Mucosa of descending colon (tissue), 3 donors: ENCODE results near the gene ADCY7. TPM values are rescaled to one million over a fixed set of nuclear protein-coding genes. Genes with fewer than 3 reads are reported as not detected.

Experiments
- ATAC-seq: fragments of 200-7000 bp; cut with Tn5 transposase; one replicate; pipeline ENCODE4 v1.9.1; 2020; ENCODE audit warnings: mild to moderate bottlenecking, moderate library complexity
- DNase-seq, 3 donors: peaks; one replicate each; pipeline ENCODE4 v3.0.0-alpha.2; 2020
- H3K36me3 ChIP-seq: fragments of 200-600 bp; one replicate; pipeline ENCODE4 v1.8.0; 2021; ENCODE audit warnings: low read depth, mild to moderate bottlenecking
- H3K4me1 ChIP-seq: fragments of 200-600 bp; one replicate; pipeline ENCODE4 v1.8.0; 2021; ENCODE audit warnings: low read depth, mild to moderate bottlenecking
- H3K4me3 ChIP-seq: fragments of 200-600 bp; one replicate; pipeline ENCODE4 v1.8.0; 2021; ENCODE audit warnings: mild to moderate bottlenecking
- H3K9me3 ChIP-seq: fragments of 200-600 bp; one replicate; pipeline ENCODE4 v1.8.0; 2021; ENCODE audit warnings: mild to moderate bottlenecking
- CTCF ChIP-seq: fragments of 200-600 bp; IDR thresholded peaks from one replicate; pipeline ENCODE4 v1.8.0; 2022; ENCODE audit warnings: antibody characterized with exemption, mild to moderate bottlenecking
- intact Hi-C, 2 donors: fragments of 100-400 bp; cut with DNase I in 1 of 2; cut with micrococcal nuclease in 1 of 2; formaldehyde crosslinking; loops; one replicate each; pipeline versions ENCODE4 v1.11.0 to v1.11.1; 2022; cut with DNase I, micrococcal nuclease
- total RNA-seq, 3 donors: library from RNA; stranded (reverse); fragmentation: NEBNext Ultra II Directional in 2 of 3; extraction: Animal tissue kit (Norgen Biotek cat#: 25700) in 2 of 3; gene quantifications; one replicate each; pipeline versions ENCODE4 v1.2.1 to v1.2.4, GENCODE V29; 2021 to 2023
- donor health status: DM: no; HTN: no; CAD: no; lungs with moderate emphysema.
- donor health status: DM: no; HTN: no; CAD: no.
- donor health status: DM: no; HTN: yes; CAD: no.

Gene ADCY7
- total RNA-seq, 3 donors from 2014 or later, result 12.4 to 25.0 (median 22.7) TPM

DNA sequence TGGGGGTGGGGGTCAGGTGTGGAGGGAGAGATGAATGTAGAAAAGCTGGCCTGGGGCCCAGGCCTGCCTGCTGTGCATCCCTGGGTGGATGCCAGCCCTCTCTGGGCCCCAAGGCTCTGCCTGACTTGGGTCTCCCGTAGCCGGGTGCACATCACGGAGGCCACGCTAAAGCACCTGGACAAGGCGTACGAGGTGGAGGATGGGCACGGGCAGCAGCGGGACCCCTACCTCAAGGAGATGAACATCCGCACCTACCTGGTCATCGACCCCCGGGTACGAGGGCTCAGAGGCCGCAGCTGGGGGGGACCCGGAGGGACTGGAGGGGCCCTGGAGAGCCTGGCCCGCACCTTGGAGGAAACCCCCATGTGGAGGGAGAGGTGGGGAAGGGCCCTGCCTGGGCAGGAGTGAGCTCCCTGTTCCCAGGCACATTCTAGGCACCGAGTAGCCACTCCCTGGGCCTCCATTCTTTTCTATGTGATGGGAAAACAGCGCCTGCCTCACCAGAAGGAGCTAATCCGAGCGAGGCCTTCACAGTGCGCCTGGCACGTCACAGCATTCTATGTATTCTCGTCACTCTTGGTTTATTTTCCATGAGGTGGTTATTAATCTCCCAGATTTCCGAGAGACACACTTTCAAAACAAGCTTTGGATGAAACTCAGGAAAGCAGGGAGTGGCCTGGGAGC lies 34.7 kb downstream of the ADCY7 start:
- Histone ChIP-seq H3K4me1 (peaks cover 22% of the 10 kb centered on the region), H3K9me3 (no peaks in the 10 kb centered on the region), H3K4me3 (no peak overlapping the region), H3K36me3 (no peaks in the 10 kb centered on the region)
- DNase-seq (peak in 2 of 3 donors; percentile 27 to 48), ATAC-seq (no peak)
- intact Hi-C loops, result no loop called here
- no peak for TF ChIP-seq CTCF

DNA sequence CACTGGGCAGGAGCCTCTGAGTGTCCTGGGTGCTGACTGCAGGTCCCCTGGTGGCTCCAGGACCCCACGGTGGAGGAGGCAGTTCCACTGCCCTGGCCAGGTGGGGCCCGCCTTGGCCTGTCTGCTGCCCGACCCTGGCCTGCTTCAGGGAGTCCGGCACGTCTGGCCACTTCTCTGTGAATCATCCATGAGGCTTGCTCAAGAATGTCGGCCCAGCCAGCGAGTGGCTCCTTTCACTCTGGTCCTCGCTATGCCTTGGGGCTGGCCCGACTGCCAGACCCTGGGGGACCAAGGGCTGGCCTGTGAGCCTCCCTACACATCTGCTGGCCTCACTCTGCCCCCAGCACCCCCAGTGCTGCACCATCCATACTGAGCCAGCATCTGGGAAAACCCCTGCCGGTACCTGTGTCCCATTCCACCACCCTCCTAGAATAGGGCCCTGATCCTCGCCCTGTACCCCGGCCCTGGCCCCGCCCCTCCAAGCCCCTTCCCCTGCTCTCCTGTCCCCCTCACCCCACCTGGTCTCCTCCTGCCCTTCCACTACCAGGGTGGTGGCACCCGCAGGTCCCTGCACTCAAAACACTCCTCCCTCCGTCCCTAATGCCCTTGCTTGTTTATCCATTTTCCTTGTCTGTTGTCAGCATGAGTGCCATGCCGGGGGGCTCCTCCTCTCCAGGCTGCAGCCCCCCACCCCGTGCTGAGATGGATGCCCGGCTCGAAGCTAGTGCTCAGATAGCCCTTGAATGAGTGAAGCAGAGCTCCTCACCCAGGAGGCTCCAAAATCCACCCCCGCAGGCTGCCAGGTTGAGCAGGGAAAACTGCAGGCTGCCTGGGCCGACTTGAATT lies 35.5 kb downstream of the ADCY7 start:
- intact Hi-C loops, result no loop called here
- no peak for TF ChIP-seq CTCF
- DNase-seq (peak in 2 of 3 donors; percentile 51 to 54), ATAC-seq (peak; percentile 35)
- H3K4me3 ChIP-seq, result no peak overlapping the region
- H3K4me1 ChIP-seq, result peaks cover 22% of the 10 kb centered on the region
- H3K9me3 ChIP-seq, result no peaks in the 10 kb centered on the region
- H3K36me3 ChIP-seq, result no peaks in the 10 kb centered on the region

DNA sequence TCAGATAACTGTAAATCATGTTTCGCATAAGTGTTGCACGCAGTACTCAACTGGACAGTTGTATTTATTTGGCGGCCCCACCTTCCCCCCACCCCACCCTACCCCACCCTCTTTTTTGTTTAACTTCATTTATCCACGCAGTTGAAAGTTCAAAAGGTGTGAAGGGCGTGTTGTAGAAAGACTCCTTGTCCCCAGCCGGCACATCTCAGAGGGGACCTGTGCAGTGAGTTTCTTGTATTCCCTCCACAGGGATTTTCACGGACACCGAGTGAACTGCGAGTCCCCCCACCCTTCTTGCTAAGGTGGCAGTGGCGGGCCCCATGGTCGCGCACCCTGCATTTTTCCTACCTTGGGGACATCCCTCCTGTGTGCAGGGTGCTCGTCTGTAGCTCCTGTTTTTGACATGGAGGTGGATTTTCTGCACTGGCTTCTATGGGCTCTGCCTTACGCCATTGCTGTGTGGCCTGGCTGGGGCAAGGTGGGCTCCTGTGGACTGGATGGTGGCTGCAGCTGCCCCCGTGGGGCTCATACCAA lies 36.2 kb downstream of the ADCY7 start:
- ATAC-seq (peak; percentile 58), DNase-seq (peak in 1 of 3 donors; percentile 28)
- TF ChIP-seq CTCF, result no peak
- no peaks in the 10 kb centered on the region for H3K36me3 ChIP-seq
- intact Hi-C loops, result no loop called here
- no peak overlapping the region for H3K4me3 ChIP-seq
- no peaks in the 10 kb centered on the region for H3K9me3 ChIP-seq
- H3K4me1 ChIP-seq, result peaks cover 22% of the 10 kb centered on the region

DNA sequence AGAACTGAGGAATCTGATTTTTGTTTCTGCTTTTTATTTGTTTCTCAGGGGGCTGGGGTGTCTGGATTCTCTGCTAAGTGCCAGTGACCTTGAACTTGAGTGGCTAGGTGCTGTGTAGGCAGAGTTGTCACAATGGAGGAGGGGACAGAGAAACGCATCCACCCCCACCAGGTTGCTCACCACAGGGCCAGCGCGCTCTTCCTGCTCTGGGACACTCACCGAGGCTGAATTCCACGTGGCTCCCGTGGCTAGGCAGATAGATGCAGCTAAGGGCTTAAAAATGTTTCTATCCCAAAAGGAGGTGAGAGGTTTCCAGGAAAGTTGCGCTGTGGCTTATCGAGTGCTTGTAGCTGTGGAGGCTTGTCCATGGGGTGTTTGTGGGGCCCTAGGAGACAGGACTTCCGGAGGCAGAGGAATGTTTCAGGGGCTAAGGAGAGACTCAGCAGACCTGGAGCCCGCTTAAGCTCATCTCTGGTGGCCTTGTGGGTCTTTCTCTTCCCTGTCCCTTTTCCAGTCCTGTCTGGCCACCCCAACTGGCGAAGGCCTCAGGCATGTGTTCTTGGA lies 36.8 kb downstream of the ADCY7 start:
- peaks cover 22% of the 10 kb centered on the region for H3K4me1 ChIP-seq
- no peak overlapping the region for H3K4me3 ChIP-seq
- DNase-seq (peak in 1 of 3 donors; percentile 20), ATAC-seq (no peak)
- TF ChIP-seq CTCF, result no peak
- H3K9me3 ChIP-seq, result no peaks in the 10 kb centered on the region
- intact Hi-C loops, result no loop called here
- no peaks in the 10 kb centered on the region for H3K36me3 ChIP-seq

DNA sequence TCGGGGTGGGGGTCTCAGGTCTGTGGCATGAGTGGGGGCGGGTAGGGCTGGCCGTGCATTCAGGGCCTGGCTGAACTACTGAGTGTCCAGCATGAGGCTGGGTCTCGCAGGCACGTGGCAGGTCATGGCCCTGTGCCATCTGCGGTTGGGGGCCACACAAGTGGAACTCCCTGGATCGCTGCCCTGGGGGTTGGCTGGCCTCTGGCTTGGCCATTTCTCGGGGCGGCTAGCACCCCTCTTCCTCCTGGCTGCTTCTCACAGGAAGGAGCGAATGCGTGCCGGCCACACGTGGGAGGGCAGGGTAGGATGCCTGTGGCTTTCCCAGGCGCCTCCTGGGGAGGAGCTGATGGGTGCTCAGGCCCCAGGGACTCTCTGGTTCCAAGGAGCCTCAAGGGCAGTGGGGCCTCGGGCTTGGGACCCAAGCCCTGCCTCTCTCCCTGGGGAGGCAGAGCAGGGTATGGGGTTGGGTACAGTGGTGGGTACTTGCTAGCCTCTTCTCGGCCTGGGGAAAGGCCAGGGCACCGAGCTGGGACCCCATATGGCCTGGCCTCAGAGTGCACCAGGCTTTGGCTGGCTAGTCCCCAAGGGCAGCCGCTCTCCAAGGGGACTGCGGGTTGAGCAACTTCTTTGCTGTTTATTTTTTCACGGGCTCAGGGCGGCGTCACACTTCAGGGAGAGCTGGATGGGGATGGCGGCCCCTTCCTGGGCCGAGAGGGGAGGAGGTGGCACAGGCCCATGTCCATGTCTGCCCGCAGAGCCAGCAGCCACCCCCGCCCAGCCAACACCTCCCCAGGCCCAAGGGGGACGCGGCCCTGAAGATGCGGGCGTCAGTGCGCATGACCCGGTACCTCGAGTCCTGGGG lies 37.5 kb downstream of the ADCY7 start:
- DNase-seq, result peak in 2 of 3 donors; percentile 38 to 62
- peak; percentile 5 for ATAC-seq
- intact Hi-C loops, result no loop called here
- H3K9me3 ChIP-seq, result no peaks in the 10 kb centered on the region
- peaks cover 22% of the 10 kb centered on the region for H3K4me1 ChIP-seq
- no peak for TF ChIP-seq CTCF
- H3K36me3 ChIP-seq, result no peaks in the 10 kb centered on the region
- no peak overlapping the region for H3K4me3 ChIP-seq
